GM18861 (cell line): ENCODE results near the gene LMNB1.
"Not testable (repeated sequence)": the region's sequence is repeated elsewhere in the genome, so short reads cannot be mapped to it uniquely, and the experiment has no call there.

Source experiments
- ATAC-seq: cut with Tn5 transposase; IDR thresholded peaks from one replicate; pipeline ENCODE4 v1.9.1; 2021; ENCODE audit not compliant: unreplicated experiment

LMNB1 gene

DNA sequence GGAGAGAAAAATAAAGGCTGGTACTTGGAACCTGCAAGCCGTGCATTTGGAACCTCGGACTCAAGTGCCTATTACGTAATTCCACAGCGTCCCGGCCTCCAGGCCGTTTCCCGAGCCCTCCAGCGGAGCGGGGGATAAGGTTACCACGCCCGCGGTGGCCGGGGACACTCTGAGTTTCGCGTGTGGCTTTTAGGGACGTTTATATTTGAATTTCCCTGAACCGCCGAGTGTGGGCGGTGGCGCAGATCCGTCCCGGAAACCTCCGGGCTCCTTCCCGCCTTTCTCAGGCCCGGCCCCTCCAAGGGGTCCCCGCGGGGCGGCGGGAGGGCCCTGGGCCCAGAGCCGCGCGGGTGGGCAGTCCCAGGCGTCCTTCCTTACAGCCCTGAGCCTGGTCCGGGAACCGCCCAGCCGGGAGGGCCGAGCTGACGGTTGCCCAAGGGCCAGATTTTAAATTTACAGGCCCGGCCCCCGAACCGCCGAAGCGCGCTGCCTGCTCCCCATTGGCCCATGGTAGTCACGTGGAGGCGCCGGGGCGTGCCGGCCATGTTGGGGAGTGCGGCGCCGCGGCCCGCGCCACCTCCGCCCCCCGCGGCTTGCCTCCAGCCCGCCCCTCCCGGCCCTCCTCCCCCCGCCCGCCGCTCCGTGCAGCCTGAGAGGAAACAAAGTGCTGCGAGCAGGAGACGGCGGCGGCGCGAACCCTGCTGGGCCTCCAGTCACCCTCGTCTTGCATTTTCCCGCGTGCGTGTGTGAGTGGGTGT lies at the start of gene LMNB1:
Gene LMNB1 (plus strand): TSS at position 638 of the 758 bp plus-strand sequence. CDS start 373 bp downstream, outside the sequence.
- peak; percentile 57 for ATAC-seq

DNA sequence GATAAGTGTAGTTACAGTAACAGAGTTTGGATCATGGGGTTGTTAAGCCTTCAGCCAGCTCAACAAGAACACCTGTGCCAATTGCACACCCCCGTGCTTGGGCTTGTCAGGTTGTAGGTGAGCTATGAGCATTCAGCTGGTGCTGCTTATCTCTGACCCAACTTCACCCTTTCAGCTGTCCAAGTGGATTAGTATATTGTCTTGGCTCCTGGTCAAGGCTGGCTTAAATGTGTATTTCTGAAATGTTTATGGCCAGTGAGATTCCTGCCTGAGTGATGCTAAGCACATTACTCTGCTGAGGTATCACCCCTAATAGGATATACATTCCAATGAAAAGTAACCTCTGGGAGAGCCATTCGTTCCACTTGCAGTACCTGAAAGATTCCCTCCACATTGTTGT lies 44.2 kb upstream of the LMNB1 start:
- ATAC-seq = no peak

- not testable (repeated sequence) for ATAC-seq
Measured at GRCh38 chr5:126734573-126734972, 42.4 kb upstream of the LMNB1 start.

DNA sequence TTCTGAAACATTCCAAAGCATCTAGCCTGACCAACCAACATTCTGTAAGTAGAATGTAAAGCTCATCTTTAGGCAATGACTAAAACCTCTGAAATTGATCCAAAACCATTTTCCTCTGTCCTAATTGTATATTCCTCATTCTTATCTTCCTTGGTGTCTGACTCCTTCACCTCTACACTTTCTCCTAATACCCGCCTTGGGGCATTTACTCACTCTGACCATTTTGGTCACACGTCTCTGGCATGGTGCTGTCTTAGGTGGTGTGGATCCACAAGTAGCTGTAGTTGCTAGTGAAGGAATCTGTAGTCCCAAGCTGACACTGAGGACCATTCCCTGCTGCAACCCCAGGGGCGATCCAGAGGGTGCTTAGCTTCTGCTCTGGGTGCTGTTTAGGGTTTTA lies 40.8 kb upstream of the LMNB1 start:
- no peak for ATAC-seq

DNA sequence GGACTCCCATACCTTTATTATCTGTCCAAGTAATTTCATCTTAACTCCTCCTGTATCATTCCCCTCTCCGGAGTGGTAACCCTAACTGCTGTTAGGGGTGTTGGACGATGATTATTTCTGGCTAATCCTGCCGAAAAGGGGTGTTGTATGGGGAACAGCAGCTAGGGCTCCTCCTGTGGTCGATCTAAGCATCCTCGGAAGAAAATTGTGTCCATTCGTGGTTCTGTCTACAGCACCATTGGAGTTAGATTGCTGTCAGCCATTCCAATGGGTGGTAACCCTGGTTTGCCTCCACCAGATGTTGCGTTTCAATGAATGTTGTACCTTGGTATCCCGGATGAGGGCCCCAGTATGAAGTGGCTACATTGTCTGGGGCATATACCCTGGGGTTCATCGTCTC lies 35.6 kb upstream of the LMNB1 start:
- no peak for ATAC-seq

DNA sequence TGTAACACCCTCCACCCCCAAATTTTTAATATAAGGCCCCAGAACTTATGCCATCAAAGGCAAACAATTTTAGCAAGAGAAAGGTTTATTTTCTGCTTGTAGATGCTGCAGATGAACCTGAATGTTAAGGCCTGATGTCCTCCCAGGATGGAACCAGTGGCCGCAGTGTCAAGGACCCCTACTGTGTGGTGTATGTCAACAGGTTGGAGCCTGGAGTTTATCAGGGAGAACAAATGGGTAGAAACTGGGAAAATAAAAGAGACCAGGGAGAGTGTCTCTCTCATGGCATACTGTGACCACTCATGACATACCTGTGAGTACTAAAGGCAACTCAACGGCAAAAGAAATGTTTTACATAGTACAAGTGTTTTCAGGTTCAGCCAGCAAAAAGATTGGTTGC lies 34.5 kb upstream of the LMNB1 start:
- no peak for ATAC-seq

DNA sequence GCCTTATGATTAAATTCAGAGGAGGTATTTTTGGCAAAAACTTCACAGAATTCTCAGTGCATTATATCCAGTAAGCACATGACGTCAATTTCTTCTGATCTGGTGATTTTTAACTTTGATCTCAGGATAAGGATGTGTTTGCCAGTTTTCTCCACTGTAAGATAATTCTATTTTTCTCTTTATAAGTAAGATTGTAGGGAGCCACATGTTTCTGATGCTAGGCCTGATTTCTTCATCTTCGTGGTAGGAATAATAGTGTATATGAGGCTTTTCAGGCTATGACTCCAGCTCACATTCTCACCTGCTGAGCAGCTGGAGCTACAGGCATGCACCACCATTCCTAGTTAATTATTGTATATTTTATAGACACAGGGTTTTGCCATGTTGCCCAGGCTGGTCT lies 32.1 kb upstream of the LMNB1 start:
- no peak for ATAC-seq

GRCh38 chr5:126745259-126745992 lies 31.5 kb upstream of the LMNB1 start:
- ATAC-seq = no peak

DNA sequence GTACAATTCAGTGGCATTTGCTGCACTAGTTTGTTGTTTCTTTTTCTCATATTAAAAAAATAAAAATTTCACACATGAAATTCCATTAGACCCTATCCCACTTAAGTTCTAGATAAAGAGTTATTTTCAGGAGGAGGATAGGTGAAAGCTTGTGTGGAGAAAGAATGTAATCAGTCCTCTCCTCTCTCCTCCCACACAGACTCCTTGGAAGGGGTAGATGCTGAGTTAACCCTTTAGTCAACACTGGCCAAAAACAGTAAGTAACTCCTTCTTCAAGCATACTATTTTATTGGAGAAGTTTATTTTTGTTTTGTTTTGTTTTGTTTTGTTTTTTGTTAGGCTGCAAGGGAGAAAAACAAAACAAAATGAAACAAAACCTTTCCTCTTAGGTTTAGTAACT lies 30.6 kb upstream of the LMNB1 start:
- no peak for ATAC-seq

- no peak for ATAC-seq
Measured at GRCh38 chr5:126752081-126752785, 24.7 kb upstream of the LMNB1 start.

DNA sequence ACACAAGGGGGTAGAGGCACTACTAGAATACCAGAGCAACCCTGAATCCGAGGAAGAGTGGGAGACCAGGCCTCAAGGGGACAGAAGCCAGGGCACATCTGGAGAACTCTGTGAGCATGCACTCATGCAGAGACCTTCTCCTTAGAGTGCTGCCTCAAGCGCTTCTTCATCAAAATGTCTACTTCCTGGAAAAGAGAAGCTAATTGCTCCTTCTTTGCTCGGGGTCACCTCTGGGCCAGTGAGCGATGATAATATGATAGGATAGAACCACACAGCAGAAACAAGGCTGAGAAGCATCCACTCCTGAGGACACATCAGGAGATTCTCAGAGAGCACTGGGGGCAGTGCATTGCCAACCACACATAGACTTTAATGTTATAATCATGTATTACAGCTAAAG lies 23.7 kb upstream of the LMNB1 start:
- no peak for ATAC-seq

DNA sequence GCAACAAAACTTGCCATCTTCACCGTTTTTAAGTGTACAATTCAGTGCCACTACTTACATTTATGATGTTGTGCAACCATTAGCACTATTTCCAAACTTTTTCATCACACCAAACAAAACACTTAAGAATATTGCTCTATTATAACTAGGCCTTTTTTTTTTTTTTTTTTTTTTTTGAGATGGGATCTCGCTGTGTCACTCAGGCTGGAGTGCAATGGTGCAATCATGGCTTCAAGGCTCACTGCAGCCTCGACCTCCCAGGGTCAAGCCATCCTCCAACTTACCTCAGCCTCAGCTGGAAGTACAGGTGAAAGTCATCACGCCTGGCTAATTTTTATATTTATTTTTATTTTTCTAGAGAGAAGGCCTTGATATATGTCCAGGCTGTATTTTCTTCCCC lies 22.3 kb upstream of the LMNB1 start:
- no peak for ATAC-seq

DNA sequence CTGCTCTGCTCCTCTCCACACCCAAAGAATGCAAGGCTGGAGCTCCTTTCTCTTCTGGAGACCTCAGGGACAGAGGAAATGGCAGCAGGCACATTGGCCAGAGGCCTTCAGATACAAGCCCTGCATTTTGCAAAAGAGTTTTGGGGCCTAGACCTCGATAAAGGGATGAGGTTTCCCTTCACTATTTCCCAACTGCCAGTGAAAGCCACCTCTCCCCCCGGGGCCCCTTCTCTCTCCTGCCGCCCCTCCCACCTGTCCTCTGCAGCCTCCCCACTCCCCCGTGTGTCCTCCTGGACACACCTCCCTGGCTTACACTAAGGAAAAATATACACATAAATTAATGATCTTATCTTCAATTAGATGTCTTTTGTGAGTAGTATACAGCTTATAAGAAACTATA lies 21.3 kb upstream of the LMNB1 start:
- ATAC-seq = no peak

GRCh38 chr5:126757713-126758357 lies 19.1 kb upstream of the LMNB1 start:
- no peak for ATAC-seq

GRCh38 chr5:126763371-126763770 lies 13.6 kb upstream of the LMNB1 start:
- ATAC-seq = no peak

GRCh38 chr5:126769703-126770102 lies 7.2 kb upstream of the LMNB1 start:
- ATAC-seq = no peak

GRCh38 chr5:126773536-126773935 lies 3.4 kb upstream of the LMNB1 start:
- ATAC-seq = not testable (repeated sequence)

GRCh38 chr5:126774595-126774994 lies 2.3 kb upstream of the LMNB1 start:
- not testable (repeated sequence) for ATAC-seq

GRCh38 chr5:126777257-126777974 lies 480 bp downstream of the LMNB1 start:
- ATAC-seq = no peak

DNA sequence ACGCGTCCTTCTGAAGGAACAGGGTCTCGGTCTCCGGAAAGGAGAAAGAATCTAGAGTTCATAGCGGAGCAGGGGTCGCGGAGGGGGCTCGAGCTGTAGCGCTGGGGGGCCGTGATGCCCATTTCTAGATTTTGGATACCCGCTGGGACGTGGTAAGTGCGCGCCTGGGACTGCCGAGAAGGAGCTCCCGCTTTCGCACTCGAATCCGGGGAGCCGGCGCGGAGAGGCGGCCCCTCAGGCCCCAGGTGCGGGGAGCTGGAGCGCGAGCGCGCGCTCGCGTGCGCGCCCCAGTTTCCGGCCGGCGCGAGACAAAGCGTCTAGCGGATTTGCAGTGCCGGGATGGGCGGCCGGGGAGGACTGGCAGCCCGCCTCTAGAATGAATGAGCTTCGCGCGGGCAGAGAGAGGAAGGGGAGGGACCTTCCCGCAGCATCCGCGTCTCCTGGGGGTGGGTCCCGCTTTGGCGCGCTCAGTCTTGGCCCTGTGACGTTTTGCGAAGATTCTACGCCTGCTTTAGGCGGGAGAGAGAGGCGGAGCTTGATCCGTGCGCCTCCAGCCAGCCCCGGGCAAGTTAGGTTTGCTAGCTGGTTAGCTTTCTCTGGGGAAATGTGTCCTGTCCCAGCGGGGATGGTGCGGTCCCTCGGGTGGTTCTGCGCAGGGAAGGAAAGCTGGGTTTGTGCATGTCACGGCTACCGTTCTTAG lies 1.2 kb downstream of the LMNB1 start:
- peak; percentile 55 for ATAC-seq
